ENCODE measurements around the gene TMEM120B.

- no peak for TF ChIP-seq CTCF (IDR thresholded peaks at IDR 0.05; ENCODE audit: low read length)
- no peak for TF ChIP-seq EZH2 (optimal IDR thresholded peaks at IDR 0.05; ENCODE audit: low read depth, low read length)
Measured at GRCh38 chr12:121800694-121801594, 88.4 kb downstream of the TMEM120B start.
